GM23338 (cell line): ENCODE data around the gene NFIA.

Experiments used
- CREB1 ChIP-seq: fragments of 250-450 bp; sonication (Bioruptor Pico); IDR thresholded peaks from 2 replicates; pipeline ENCODE4 v1.5.0; 2020; ENCODE audit warnings: low read depth, mild to moderate bottlenecking, moderate library complexity
- EZH2 ChIP-seq: fragments of 200-600 bp; sonication (generic); IDR thresholded peaks from one replicate; pipeline ENCODE4 v1.8.0; 2017; ENCODE audit warnings: antibody characterized with exemption, mild to moderate bottlenecking, low read depth; ENCODE audit not compliant: unreplicated experiment
- EZH2phosphoT487 ChIP-seq: fragments of 200-600 bp; sonication (generic); IDR thresholded peaks from one replicate; pipeline ENCODE4 v1.8.1; 2018; ENCODE audit warnings: antibody characterized with exemption; ENCODE audit not compliant: unreplicated experiment
- JUNB ChIP-seq: IDR thresholded peaks from one replicate; pipeline ENCODE4 v1.6.1; 2016; ENCODE audit warnings: antibody characterized with exemption; ENCODE audit not compliant: unreplicated experiment
- NANOG ChIP-seq: IDR thresholded peaks from 2 replicates; pipeline ENCODE4 v1.6.1; 2016; ENCODE audit warnings: antibody characterized with exemption, borderline replicate concordance
- POLR2AphosphoS5 ChIP-seq: IDR thresholded peaks from 2 replicates; pipeline ENCODE4 v1.6.1; 2016; ENCODE audit warnings: antibody characterized with exemption, low read depth
- STAT1 ChIP-seq: IDR thresholded peaks from one replicate; pipeline ENCODE4 v1.6.1; 2016; ENCODE audit warnings: antibody characterized with exemption; ENCODE audit not compliant: unreplicated experiment
- ZNF114 ChIP-seq: fragments of 250-450 bp; sonication (Bioruptor Pico); IDR thresholded peaks from 2 replicates; pipeline ENCODE4 v1.5.0; 2020; ENCODE audit warnings: mild to moderate bottlenecking, moderate library complexity
- ZNF331 ChIP-seq: fragments of 250-450 bp; sonication (Bioruptor Pico); IDR thresholded peaks from 2 replicates; pipeline ENCODE4 v1.5.0; 2020; ENCODE audit warnings: low read depth, mild to moderate bottlenecking, moderate library complexity
- TF ChIP-seq, protein P1 (sequence below): IDR thresholded peaks from one replicate; pipeline ENCODE4 v1.6.1; 2018; ENCODE audit warnings: antibody characterized with exemption; ENCODE audit not compliant: unreplicated experiment
- TF ChIP-seq, protein P2 (sequence below), 2 experiments: fragments of 200-600 bp in 1 of 2; sonication (generic) in 1 of 2; conservative IDR thresholded peaks; 2 replicates each; pipeline versions ENCODE4 v1.5.1 to v1.6.1; 2016 to 2017; ENCODE audit warnings: antibody characterized with exemption in 2 of 2, low read depth in 2 of 2, mild to moderate bottlenecking in 2 of 2, moderate library complexity in 1 of 2
- TF ChIP-seq, protein P3 (sequence below): IDR thresholded peaks from 2 replicates; pipeline ENCODE4 v1.6.1; 2016; ENCODE audit warnings: antibody characterized with exemption
- TF ChIP-seq, protein P4 (sequence below): fragments of 250-450 bp; sonication (Bioruptor Pico); IDR thresholded peaks from 2 replicates; pipeline ENCODE4 v1.5.0; 2020; ENCODE audit warnings: mild to moderate bottlenecking, moderate library complexity

DNA sequence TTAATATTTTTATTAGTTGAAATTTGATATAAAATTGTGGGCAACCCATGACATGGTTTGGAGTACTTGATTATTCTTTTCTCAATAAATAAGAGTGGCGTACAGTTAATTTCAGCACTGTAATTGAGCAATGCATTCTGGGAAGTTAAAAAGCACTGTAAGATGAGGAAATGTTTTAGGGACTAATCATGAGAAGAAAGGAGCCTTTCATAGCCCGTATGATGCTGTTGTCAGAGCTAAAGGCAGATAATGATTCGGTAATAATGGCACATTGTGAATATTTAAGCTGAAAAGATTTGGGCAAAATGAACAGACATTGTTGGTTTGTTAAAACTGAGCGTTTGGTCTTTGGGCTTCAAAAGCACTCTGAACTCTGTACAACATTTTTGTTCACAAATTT is 139.3 kb downstream of the NFIA start:
- no peak for TF ChIP-seq EZH2phosphoT487
- TF ChIP-seq, protein P1, sequence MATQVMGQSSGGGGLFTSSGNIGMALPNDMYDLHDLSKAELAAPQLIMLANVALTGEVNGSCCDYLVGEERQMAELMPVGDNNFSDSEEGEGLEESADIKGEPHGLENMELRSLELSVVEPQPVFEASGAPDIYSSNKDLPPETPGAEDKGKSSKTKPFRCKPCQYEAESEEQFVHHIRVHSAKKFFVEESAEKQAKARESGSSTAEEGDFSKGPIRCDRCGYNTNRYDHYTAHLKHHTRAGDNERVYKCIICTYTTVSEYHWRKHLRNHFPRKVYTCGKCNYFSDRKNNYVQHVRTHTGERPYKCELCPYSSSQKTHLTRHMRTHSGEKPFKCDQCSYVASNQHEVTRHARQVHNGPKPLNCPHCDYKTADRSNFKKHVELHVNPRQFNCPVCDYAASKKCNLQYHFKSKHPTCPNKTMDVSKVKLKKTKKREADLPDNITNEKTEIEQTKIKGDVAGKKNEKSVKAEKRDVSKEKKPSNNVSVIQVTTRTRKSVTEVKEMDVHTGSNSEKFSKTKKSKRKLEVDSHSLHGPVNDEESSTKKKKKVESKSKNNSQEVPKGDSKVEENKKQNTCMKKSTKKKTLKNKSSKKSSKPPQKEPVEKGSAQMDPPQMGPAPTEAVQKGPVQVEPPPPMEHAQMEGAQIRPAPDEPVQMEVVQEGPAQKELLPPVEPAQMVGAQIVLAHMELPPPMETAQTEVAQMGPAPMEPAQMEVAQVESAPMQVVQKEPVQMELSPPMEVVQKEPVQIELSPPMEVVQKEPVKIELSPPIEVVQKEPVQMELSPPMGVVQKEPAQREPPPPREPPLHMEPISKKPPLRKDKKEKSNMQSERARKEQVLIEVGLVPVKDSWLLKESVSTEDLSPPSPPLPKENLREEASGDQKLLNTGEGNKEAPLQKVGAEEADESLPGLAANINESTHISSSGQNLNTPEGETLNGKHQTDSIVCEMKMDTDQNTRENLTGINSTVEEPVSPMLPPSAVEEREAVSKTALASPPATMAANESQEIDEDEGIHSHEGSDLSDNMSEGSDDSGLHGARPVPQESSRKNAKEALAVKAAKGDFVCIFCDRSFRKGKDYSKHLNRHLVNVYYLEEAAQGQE = no peak
- TF ChIP-seq, protein P2, sequence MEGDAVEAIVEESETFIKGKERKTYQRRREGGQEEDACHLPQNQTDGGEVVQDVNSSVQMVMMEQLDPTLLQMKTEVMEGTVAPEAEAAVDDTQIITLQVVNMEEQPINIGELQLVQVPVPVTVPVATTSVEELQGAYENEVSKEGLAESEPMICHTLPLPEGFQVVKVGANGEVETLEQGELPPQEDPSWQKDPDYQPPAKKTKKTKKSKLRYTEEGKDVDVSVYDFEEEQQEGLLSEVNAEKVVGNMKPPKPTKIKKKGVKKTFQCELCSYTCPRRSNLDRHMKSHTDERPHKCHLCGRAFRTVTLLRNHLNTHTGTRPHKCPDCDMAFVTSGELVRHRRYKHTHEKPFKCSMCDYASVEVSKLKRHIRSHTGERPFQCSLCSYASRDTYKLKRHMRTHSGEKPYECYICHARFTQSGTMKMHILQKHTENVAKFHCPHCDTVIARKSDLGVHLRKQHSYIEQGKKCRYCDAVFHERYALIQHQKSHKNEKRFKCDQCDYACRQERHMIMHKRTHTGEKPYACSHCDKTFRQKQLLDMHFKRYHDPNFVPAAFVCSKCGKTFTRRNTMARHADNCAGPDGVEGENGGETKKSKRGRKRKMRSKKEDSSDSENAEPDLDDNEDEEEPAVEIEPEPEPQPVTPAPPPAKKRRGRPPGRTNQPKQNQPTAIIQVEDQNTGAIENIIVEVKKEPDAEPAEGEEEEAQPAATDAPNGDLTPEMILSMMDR (conservative IDR thresholded peaks at IDR 0.05; ENCODE audit: low read depth in 2 of 2) = no peak
- TF ChIP-seq POLR2AphosphoS5 = no peak
- TF ChIP-seq EZH2 = no peak
- TF ChIP-seq CREB1 = no peak
- TF ChIP-seq, protein P3, sequence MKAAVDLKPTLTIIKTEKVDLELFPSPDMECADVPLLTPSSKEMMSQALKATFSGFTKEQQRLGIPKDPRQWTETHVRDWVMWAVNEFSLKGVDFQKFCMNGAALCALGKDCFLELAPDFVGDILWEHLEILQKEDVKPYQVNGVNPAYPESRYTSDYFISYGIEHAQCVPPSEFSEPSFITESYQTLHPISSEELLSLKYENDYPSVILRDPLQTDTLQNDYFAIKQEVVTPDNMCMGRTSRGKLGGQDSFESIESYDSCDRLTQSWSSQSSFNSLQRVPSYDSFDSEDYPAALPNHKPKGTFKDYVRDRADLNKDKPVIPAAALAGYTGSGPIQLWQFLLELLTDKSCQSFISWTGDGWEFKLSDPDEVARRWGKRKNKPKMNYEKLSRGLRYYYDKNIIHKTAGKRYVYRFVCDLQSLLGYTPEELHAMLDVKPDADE = no peak
- TF ChIP-seq STAT1 = no peak
- TF ChIP-seq, protein P4, sequence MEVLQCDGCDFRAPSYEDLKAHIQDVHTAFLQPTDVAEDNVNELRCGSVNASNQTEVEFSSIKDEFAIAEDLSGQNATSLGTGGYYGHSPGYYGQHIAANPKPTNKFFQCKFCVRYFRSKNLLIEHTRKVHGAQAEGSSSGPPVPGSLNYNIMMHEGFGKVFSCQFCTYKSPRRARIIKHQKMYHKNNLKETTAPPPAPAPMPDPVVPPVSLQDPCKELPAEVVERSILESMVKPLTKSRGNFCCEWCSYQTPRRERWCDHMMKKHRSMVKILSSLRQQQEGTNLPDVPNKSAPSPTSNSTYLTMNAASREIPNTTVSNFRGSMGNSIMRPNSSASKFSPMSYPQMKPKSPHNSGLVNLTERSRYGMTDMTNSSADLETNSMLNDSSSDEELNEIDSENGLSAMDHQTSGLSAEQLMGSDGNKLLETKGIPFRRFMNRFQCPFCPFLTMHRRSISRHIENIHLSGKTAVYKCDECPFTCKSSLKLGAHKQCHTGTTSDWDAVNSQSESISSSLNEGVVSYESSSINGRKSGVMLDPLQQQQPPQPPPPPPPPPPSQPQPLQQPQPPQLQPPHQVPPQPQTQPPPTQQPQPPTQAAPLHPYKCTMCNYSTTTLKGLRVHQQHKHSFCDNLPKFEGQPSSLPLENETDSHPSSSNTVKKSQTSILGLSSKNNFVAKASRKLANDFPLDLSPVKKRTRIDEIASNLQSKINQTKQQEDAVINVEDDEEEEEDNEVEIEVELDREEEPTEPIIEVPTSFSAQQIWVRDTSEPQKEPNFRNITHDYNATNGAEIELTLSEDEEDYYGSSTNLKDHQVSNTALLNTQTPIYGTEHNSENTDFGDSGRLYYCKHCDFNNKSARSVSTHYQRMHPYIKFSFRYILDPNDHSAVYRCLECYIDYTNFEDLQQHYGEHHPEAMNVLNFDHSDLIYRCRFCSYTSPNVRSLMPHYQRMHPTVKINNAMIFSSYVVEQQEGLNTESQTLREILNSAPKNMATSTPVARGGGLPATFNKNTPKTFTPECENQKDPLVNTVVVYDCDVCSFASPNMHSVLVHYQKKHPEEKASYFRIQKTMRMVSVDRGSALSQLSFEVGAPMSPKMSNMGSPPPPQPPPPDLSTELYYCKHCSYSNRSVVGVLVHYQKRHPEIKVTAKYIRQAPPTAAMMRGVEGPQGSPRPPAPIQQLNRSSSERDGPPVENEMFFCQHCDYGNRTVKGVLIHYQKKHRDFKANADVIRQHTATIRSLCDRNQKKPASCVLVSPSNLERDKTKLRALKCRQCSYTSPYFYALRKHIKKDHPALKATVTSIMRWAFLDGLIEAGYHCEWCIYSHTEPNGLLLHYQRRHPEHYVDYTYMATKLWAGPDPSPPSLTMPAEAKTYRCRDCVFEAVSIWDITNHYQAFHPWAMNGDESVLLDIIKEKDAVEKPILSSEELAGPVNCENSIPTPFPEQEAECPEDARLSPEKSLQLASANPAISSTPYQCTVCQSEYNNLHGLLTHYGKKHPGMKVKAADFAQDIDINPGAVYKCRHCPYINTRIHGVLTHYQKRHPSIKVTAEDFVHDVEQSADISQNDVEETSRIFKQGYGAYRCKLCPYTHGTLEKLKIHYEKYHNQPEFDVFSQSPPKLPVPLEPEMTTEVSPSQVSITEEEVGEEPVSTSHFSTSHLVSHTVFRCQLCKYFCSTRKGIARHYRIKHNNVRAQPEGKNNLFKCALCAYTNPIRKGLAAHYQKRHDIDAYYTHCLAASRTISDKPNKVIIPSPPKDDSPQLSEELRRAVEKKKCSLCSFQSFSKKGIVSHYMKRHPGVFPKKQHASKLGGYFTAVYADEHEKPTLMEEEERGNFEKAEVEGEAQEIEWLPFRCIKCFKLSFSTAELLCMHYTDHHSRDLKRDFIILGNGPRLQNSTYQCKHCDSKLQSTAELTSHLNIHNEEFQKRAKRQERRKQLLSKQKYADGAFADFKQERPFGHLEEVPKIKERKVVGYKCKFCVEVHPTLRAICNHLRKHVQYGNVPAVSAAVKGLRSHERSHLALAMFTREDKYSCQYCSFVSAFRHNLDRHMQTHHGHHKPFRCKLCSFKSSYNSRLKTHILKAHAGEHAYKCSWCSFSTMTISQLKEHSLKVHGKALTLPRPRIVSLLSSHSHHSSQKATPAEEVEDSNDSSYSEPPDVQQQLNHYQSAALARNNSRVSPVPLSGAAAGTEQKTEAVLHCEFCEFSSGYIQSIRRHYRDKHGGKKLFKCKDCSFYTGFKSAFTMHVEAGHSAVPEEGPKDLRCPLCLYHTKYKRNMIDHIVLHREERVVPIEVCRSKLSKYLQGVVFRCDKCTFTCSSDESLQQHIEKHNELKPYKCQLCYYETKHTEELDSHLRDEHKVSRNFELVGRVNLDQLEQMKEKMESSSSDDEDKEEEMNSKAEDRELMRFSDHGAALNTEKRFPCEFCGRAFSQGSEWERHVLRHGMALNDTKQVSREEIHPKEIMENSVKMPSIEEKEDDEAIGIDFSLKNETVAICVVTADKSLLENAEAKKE (CRISPR knock-in tag) = no peak
- TF ChIP-seq NANOG = no peak
- TF ChIP-seq ZNF331 (CRISPR knock-in tag) = no peak
- TF ChIP-seq JUNB = no peak
- TF ChIP-seq ZNF114 (CRISPR knock-in tag) = no peak
